Lung microvascular endothelial cell (primary cell): ENCODE data around the gene PPM1M. TPM values are rescaled to one million over a fixed set of nuclear protein-coding genes. Genes with fewer than 3 reads are reported as not detected.

ENCODE experiments used
- DNase-seq, 2 donors: peaks; one replicate each; pipeline versions ENCODE4 v3.0.0 to v3.0.0-alpha.2; 2010; ENCODE audit warnings: low read depth in 2 of 2
- total RNA-seq: library from RNA; depleted of rRNA; stranded (reverse); fragments of >200 nt; gene quantifications from 2 replicates; pipeline ENCODE4 v1.2.1, GENCODE V29; 2014

The PPM1M gene
- total RNA-seq, 1 donor from 2014 or later = 14.3 TPM

DNA sequence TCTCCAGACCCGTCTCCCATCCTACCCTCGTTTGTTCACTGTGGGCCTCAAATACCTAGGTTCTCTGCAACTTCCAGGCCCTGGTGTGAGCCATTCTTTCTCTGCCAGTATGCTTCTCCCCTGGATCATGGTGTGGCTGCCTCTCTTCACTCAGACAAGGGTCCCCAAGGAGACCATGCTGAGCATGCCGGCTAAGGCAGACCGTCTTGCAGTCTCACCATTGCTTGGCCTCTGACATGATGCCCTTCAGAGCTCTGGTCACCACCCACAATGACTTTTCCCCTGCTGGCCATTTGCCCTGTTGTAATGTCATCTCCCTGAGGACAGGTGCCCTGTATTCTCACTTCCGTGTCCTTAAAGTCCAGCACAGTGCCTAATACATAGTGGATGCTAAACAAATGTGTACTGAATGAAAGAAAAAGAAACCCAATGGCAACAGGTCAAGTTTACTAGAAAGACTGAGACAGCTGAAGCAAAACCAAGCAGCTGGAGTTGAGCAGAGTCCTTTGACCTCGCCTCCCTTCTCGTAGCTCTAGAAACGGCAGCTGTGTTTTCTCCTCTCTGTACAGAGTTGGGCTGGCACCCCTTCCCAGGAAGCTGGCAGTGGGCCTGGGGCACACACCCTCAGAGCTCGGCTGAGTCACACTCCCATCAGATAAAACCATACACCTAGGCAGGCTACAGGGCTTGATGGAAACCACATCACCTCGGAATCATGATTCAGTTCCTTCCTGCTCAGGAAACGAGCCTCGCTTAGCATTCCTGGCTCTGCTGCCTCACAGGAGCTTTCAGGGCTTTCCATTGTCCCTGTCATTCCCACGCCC is 28.8 kb upstream of the PPM1M start:
- peak; percentile 95 to 98 for DNase-seq

DNA sequence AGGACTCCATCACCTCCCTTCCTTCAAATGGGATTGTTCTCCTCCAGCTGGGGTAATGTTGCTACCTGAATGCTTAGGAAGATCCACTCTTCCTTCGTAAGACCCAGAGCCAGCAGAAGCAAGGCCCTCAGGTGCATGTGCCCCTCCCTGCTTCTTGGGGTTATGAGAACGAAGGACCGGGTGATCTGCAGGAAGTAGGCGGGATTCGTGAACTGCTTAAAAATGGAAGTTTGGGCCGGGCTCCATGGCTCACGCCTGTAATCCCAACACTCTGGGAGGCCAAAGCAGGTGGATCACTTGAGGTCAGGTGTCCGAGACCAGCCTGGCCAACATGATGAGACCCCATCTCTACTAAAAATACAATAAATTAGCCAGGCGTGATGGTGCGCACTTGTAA is 28.2 kb upstream of the PPM1M start:
- DNase-seq = no peak

DNA sequence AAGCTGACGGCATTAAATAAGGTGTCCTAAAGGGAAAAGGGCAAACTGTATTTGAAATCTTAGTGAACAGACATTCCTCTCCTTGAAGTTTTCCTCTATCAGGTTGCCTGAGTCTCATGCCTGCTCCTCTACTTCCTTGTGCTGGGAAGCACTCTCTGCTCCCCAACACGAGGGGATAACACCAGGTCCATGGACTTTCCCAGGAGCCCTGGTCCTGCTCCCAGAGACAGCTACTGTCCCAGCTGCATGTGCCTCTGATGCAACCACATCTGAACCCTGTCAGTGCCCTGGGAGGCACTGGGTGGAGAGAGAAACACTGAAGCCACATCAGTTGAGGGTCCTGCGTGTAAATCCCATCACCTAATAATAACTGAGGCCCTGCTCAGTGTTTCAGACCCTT is 27.5 kb upstream of the PPM1M start:
- peak in 1 of 2 donors; percentile 25 for DNase-seq

DNA sequence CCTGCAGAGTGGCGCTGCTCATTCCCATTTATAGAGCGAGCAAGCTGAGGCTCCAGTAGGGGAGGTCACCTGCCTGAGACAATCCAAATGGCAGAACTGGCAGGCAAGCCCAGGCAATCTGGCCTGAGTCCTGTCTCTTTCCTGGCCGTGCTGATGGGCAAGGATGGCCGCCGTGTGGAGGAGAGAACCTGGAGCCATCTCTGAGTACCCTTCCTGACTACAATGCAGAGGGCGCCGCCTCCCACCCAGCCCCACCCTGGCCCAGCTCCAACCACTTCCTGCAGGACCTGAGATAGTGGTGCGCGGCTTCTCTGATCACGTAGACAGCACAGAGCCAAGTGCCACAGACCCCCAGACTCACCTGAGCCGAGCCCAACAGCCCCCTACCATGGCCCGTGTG is 27.1 kb upstream of the PPM1M start:
- peak in 1 of 2 donors; percentile 33 for DNase-seq

DNA sequence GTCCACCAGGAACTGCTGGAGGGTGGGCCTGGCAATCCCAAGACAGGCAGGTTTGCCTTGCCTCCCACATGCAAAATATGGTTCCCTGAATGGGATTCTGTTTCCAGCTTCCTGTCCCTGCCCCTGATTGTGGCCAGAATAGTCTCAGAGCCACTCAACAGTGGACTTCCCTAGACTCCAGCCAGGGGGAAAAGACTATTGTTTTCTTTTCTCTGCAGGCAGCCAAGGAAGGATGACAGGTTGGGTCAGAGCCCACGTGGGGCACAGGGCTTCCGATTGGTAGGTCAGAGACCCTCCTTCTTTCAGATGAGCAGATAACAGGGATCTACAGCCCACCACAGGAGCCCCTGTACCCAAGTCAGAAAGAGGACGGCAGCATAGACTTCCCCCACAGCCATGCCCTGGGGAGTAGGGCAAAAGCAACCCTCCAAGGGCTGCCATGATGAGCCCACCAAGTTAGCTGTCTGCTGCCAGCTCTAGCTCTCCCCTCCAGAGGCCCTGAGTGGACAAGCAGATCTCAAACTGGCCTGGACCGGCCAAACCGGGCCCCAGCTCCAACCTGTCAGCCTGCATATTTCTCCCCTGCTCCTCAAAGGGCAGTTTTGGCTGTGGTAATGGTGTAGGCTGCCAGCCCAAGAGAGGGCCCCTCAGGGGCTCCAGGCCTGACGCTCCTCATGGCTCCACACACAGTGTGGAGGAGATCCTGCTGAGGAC is 26.5 kb upstream of the PPM1M start:
- peak; percentile 75 to 77 for DNase-seq

DNA sequence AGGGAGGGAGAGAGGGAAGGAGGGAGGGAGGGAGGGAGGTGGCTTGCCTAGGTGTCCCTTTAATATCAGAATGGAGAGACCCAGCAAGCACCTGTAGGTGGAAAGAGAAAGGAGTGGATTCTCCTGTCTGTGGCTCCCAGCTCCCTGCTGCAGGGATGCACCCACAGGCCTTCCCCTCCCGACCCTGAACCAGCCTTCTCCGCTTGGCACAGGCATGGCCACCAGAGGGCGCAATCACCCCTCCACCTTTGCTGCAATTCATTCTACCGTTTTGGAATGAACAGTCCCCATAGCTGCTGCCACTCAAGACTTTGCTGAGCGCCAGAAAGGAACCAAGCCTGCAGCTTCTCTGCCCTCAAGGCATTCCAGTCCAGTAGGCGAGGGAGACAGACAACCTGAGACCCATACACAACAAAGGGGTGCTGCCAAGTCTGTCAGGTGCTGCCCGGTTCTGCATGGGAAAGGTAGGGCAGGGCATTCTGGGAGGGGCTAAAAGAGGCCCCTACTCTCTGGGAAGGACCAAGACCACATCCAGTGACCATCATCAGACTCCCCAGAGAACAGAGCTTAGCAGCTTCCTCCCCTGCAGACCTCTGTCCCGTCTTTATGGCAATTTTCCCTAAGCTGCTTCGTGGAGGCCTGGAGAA is 25.1 kb upstream of the PPM1M start:
- peak; percentile 73 to 81 for DNase-seq

DNA sequence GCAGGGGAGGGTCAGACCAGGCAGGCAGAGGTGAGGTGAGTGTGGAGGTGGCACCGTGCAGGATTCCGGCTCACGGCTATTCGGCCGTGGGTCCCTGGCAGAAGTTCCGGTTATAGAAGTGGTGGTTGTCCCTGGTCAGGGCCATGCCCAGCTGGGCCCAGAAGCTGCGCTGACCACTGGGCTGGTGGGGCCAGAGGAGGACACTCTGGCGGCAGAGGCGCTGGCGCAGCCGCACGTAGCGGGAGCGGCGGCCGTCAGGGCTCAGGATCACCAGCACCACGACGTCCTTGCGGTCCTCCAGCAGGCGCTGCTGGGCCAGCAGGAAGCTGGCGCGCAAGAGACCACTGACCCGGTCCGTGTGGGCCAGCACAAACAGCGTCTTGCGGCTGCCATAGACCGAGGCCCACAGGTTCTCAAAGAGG is 24.4 kb upstream of the PPM1M start:
- DNase-seq = no peak

DNA sequence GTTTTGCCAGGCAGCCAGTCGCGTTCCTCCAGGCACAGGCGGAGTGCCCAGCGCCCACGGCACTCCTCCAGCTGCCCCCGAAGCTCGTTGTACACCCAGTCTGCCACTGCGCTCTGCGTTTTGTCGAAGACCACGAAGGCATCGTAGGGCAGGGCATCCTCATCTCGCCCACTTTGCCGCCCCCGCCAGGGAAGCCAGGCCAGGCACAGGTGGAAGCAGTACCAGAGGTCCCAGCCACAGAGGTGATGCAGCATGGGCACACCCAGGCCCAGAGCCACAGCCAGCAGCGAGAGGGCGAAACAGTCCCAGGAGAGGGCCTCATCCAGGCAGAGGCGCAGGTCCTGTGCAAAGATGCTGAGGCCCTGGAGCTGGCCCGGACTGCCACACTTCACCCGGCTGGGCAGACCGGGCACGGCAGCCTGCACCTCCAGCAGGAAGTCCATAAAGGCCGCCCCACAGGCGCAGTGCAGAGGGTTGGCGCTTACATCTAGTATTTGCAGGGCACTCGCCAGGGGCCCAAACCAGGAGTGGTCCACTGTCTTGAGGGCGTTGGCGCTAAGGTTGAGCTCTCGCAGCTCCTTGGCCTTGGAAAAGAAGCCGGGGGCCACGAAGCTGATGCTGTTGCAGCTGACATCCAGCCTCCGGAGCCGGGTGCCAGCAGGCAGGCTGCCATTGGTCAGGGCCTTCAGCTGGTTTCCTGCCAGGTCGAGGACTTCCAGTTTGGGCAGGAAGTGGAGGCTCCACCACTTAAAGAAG is 23.8 kb upstream of the PPM1M start:
- DNase-seq = peak in 1 of 2 donors; percentile 54

DNA sequence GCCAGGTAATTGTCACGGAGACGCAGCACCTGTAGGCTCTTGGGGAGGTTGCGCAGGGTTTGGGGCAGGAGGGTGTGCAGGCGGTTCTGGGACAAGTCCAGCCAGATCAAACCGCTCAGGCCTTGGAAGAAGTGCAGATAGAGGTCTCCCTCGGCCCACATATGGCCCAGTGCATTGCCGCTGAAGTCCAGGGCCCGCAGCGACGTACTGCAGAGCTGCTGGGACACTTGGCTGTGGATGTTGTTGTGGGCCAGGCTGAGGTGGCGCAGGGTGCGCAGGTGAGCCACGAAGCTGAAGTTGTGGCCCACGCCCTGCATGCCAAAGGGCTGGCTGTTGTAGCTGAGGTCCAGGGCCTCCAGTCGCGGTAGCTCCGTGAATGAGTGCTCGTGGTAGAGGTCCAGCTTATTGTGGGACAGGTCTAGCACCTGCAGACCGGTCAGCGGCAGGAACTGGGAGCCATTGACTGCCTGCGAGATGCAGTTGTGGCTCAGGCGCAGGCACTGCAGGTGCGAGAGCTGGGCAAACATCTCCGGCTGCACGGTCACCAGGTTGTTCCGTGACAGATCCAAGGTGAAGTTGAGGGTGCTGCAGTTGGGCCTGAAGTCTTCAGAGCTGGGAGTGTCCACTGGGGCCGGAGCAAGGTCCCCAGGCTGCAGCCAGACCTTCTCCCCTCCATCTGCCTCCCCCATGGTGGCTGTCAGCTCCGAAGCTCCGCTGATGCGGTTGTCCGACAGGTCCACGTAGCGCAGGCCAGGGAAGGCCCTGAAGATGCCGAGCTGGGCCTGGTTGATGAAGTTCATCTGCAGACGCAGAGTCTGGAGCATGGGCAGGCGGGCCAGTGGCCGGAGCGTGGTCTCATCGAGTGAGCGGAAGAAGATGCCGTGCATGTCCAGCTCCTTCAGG is 23.0 kb upstream of the PPM1M start:
- no peak for DNase-seq

DNA sequence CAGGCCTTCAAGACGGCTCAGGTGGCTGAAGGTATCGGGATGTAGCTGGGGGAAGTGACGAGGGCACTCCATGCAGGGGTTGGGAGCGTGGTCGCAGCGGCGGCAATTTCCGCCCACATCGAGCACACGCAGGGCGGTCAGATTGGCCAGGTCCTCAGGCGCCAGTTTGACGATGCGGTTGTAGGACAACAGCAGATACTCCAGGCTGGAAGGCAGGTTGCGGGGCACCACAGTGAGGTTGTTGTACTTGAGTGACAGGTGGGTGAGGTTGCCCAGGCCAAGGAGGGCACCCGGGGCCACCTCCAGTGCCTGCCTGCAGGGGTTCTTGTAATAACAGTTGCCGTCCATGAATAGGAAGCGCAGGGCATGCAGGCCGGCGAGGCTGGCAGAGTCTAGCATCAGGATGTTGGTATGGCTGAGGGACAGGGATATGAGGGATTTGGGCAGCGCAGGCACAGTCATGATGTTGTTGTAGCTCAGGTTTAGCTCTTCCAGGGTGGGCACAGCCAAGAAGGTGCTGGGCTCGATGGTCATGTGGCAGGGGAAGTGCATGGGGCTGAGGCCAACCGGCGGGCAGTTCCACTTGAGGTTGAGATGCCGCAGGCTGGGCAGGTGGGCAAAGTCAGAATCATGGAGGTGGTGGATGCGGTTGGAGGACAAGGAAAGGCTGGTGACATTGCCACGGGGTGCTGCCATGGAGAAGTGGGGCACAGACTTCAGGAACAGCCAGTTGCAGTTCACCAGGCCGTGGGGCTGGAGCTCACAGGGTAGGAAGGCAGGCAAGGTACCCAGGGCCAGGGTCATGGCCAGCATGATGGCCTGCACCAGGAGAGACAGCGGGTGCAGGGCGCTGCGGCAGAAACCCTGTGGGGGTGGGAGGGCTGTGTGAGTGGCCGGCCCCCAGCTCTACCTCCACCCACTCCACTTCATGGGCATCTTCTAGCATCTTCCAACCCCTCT is 21.8 kb upstream of the PPM1M start:
- no peak for DNase-seq

DNA sequence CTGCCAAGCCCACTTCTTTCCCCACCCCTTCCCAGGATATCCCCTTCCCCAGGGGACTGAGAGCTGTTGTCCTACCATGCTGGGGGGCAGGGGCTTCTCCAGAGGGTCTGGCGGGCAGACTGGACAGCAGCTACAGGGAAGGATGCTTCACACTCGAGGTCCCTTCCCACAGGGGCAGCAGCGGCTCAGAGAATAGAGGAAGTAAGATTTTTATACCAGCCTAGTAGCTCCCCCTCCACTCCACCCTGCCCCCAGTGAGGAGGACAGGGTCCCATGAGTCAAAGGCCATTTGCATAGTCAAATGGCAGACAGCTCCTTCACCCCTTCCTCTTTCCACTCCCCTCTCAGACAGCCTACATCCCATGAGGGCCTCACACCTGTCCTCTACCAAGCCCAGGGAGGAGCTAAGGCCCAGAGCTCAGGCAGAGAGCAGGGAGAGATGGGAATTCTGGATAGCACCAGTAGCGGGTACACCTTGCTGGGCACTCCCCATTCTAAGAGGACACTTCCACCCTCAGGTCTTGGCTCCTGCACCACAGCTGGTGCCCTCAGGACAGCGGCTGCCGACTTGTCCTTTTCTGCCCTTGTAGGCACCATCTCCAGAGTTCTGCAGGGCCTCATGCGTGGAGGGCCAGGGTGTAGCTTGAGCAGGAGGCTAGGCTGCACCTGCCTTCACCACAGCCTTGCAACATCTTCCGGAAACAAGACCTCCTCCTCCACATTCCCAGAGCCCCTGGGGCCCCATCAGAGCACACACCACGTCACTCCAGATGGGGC is 19.9 kb upstream of the PPM1M start, which contains the start of gene TLR9:
TLR9 (minus strand) TSS at position 194 of the 777 bp plus-strand sequence; CDS start at position 78, 116 bp downstream.
- DNase-seq = no peak

DNA sequence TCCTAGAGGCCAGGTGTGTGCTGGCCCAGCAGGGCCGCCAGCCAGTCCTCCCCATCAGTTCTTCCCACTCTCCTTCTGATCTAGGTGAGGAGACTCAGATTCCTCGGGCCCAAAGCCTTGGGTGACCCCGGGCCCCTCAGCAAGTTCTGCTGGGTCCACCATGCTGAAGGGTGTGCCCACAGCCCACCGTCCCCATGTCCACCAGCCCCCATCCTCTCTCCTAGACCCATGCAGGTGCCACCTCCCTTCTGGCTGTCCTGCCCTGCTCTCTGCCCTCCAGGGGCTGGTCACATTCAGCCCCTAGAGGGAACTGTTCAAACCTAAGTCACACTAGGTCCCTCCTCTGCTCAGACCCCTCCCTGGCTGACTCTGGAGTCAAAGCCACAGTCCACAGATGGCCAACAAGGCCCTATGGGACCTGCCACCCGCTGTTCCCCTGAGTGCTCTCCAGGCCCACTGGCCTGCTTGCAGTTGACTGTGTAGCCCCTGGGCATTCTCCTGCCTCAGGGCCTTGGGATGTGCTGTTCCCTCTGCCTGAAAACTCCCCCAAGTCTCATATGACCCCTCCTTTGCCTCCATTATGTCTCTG is 19.2 kb upstream of the PPM1M start:
- DNase-seq = no peak

DNA sequence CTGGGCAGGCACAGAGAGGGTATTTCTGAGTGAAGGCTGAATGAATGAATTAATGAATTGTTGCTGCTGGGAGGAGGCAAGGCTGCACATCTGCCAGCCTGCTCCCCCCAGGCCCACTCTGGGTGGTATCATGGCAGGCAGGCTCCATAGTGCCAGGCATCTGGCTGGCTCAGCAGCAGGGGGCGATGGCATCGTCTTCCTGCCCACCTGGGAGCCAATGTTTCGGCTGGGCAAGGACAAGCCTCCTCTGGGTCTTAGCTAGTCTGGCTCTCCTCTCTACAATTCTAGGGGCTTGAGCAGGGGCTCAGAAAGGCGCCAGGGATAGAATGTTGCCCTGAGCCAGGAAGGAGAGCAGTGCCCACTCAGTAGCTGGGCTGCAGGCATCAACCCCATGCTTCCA is 18.4 kb upstream of the PPM1M start:
- no peak for DNase-seq

DNA sequence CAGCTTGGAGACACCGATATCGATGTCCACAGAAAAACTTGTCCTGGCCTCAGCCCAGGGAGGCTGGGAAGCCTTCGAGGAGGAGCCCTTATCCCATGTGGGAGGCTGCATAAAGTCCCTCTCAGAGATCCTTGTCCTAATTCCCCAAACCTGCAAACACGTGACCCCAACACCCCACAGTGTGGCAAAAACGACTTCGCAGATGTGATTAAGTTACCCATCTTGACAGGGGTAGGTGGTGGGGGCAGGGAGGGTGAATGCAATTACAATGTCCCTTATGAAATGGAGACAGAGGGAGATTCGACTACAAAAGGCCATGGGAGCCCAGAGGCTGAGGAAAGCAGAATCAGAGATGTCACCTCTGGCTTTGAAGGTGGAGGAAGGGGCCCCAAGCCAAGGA is 17.8 kb upstream of the PPM1M start:
- no peak for DNase-seq

DNA sequence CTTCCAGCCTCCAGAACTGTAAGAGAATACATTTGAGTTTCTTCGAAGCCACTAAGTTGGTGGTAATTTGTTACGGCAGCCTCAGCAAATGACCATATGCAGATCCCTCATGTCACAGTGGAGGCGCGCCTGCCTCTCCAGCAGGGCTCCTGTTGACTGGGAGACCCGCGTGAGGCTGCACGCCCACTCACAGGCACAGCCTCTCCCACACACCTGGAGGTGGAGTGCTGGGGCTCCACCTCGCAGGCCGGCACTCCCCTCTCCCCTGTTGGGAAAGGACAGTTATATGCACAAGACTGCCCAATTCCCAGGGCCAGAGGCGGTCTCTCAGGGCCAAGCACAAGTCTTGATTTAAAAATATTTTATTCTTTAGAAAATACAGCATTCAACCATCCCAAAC is 17.3 kb upstream of the PPM1M start:
- DNase-seq = no peak

DNA sequence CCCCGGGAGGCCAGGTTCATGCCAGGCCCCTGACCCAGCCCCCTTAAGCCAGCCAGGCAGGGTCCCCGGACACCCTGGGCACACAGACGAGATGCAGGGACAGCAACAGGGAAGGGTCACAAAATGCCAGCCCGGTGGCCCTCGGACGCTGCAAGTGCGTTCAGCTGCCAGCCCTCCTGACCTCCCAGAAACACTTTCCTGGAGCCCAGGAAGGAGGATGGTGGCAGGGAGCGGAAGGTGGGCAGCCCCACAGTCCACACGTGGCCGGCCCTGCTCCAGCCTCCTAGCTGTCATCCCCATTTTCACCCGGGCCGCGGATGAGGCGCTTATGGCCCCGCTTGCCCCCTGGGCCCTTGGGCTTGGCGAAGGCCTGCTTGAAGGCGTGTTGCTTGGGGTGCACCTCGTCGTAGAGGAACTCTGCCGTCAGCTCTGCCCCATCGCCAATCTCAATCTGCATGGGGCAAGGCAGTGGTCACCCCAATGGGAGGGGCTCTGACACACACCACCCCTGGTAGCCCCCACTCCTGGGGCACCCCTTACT is 16.7 kb upstream of the PPM1M start:
- no peak for DNase-seq

DNA sequence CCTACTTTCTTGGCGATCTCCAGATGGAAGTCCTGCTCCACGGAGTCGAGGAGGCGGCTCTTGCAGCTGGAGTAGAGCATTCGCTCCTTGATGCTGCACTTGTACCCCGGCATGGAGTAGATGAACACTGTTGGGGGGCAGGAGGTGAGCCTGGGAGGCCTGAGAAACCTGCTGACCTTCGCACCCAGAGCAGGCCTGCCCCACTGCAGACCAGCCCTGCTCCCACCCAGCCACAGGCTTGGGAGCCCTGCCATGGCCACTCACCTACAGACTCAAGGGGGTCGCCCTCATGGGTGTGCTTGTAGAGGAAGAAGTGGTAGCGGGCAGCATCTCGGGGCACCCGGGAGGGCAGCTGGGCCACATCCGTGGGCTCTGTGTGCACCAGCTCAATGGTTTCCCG is 15.9 kb upstream of the PPM1M start:
- no peak for DNase-seq

DNA sequence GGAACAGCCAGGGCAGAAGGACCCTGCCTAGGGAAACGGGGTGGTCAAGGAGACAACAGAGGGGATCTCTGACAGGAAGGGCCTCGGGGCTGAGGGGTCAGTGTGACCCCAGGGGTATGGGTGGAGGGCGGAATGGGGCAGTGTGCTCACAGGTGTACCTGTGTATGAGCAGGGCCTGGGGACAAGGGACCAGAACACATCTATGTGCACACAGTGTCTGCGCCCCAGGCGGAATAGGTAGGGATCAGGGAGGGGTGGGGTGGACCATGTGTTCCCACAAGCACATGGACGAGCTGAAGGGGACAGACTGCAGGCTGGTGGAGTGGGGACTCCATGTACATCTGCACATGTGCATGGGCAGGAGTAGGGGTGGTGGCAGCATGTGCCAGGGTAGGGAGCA is 15.1 kb upstream of the PPM1M start:
- DNase-seq = no peak
